ENCODE data around the gene CTCFL.

Gene CTCFL

GRCh38 chr20:57459897-57460296, 65.0 kb downstream of the CTCFL start:
- no peak for DNase-seq

DNA sequence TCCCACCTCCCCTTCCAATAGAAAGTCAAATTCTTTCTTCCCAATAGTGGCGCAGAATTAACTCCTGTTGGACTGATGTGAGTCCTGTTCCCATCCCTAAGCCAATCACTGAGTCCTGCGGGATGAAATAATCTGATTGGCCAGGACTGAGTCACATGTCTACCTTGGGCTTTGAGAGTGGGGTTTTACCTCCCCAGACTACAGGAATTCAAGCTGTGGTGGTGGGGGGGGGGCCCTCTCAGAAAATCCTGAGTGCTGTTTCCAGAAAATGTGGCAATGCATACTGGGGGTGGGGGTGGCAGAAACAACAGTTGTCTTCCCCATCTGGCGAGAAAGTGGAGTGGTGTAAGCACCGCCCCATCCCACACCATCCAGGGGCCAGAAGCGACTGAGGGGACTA, 65.7 kb downstream of the CTCFL start:
- DNase-seq: no peak

DNA sequence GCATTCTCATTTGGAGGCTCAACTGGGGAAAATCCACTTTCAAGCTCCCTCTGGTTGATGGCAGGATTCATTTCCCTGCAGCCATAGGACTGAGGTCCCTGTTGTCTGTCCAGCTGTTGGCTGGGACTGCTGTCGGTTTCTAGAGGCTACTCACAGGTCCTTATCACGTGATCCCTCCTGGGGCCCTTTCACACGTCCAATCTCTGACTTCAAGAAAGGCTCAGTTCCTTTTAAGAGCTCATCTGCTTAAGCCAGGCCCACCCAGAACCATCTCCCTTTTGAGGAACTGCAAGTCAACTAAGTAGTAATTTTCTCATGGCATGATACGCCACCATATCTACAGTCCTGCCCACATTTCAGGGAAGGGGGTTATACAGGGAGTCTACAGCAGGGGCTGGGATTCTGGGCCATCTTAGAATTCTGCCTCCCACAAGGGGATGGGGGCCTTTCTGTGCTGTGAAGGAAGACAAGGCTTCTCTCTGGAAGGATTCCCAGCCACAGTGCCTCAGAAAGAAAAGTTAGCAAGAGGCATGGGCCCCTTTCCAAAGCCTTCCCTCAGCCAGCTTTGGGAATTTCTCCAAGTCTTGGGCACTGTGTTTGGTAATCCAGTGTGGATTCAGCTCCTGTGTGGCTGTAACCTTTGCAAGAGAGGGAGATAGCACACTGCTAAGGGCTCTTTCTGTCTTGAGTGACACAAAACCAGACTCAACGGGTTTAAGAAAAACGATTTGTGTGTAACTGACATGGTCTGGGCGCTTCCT, 66.4 kb downstream of the CTCFL start:
- no peak for DNase-seq

DNA sequence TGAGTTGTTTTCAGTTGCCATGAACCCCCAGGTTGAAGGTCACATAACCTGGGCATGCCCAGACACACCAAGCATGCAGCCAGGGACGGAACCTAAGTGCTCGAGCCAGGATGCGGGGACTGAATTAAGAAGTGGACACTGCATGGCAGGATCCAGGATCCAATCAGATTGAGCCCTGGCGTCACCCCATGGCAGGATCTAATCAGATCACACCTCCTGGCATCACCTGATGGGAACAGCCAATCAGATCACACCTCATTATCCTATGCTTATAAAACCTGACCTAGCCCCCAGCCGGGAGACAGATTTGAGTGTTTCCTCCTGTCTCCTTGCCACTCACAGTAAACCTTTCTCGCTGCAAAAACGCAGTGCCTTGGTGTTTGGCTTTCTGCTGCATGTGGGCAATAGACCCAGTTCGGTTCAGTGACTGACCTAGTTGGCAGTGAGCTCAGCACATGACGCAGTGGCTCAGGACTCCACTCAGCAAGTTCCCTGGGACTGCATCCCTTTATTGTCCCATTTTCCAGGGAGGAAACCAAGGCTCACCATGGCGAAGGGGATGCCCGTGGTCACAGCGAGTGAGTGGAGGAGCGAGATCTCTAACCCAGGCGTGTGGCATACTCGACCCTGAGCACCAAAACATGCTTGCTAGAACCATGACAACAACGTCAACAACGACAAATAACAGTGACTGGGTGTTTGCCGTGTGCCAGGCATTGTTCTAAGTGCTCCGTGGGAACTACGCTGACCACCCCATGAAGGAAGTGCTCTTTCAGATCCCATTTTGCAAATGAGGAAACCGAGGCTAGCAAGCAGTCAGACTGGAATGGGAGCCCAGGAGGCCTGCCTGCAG, 67.5 kb downstream of the CTCFL start:
- DNase-seq: no peak

DNA sequence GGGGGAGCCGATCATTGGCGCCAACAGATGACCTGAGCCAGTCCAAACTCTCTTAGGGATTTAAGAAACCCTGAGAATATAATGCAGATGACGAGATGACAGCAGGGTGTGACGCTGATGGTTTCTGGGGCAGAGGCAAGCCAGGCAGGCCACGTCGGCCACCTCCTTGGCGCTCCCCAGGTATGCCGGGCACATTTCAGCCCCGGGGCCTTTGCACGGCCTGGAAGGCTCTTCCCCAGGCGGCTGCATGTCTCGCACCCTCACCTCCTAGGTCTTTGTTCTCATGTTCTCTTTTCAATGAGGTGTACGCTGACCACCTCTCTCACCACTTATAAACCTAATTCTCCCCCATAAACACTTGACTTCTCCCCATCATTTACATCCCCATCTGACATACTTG, 68.8 kb downstream of the CTCFL start:
- no peak for DNase-seq

DNA sequence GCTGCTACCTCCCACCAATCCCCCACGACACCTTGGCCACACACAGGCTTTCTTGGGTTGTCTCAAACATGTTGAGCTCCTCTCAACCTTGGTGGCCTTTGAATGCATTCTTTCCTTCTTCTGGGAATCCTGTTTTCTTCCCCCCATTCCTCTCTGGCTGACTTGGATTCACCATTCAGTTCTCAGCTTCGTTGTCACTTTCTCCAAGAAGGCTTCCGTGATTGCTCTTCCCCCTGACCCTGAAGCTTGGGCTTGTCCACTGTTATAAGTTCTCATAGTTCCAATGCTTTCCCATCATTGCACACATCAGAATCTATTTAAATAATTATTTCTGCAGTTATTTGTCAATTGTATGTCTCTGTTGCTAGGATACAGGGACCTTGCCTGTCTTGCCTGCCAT, 69.6 kb downstream of the CTCFL start:
- DNase-seq: no peak

DNA sequence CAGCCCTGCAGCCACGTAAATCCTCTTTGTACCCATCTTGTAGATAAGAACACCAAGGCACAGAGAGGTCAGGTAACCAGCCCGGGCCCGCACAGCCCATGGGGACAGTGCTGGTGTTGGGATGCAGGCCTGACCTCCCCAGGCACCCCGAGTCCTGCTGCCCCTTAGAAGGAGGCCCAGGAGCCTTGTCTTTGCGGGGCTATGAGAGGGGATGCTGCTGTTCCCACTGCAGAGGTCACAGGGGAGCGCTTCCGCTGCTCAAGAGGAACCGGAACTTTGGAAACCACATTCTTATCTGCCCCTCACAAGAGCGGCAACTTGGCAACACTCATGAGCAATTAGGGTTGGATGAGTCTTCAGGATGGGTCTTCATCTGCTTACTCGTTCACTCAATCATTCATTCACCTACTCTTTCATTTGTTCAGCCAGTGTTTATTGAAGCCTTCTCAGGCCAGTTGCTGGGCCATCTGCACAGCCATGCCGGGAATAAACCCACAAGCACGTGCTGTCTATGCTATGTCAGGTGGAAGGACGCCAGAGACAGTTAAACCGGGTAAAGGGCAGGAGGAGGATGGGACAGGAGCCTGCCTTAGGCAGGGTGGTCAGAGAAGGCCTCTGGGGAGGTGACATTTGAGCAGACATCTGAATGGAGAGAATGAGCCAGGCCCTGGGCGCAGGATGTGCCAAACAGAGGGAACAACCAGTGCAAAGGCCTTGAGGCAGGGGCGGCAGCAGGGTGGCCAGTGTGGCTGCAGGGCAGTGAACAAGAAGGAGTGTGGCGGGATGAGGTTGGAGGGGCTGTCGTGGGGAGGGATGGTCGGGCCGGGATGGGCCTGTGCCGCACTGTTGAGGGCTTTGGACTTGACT, 72.9 kb downstream of the CTCFL start:
- DNase-seq: no peak

- DNase-seq: no peak
Observed at GRCh38 chr20:57451431-57451794, 73.5 kb downstream of the CTCFL start.

DNA sequence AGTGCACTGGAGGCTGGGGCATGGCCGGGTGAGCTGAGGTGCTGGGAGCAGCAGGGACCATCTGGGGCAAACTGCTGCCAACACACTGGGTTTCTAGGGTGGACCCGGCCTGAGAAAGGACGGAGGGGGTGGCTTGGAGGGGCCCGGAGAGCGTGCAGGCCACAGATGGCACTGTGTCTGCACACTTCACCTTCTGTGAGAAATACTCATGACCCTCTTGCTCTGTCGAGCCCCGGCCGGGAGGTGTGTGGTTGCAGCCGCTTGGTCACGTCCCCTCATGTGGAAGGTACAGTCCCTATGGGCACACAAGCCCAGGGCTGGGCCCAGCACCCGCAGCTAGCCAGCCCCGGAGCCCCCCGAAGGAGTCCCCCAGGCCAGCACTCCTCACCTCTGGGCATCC, 74.0 kb downstream of the CTCFL start:
- no peak for DNase-seq

DNA sequence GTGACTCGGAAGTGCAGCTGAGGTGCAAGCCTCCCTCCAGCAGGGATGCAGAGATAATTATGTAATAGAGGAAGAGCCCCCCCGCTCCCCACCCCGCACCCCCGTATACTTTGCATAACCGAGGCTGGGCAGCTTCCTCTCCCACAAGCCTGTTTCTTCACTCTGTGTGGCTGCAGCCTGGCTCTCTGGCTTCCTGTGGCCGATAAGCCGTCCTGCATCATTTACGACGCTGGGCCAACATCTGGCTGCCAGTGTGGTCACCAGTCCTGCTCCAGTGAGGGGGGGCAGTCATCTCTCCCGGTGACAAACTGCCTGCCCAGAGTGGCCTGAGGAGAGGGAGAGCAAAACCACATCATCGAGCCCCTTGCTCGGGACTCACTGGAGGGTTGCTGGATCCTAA, 74.5 kb downstream of the CTCFL start:
- no peak for DNase-seq

GRCh38 chr20:57449398-57450354, 75.3 kb downstream of the CTCFL start:
- DNase-seq: no peak

DNA sequence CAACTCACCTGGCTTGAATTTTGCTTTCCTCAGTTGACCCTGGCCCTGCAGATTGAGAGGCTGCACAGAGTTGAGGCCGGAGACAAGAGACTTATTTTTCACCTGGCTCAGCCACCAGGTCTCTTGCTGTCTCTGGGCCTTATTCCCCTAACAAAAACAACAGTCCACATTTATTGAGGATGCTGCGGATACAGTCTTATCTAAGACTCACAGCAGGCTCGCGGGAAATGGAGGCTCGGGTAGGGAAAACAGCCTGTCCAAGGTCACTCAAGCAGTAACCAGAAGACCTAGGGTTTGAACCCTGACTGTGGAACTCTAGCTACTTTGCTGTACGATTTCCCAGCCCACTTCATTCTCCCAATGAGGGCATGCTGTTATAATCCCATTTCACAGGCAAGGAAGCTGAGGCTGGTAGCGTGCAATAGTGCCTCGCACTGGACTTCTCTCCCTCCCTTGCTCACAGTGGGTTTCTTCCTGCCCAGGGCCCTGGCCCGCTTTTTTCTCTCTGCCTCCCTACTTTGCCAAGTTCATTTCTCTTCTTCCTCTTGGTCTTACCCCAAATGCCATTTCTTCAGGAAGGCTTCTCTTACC, 76.1 kb downstream of the CTCFL start:
- DNase-seq: no peak

Data from activated naive CD4-positive, alpha-beta T cell treated with Interleukin-2 at 50 U/mL for 16 hours (primary cell).